ENCODE results near the gene IRF2. TPM values are rescaled to one million over a fixed set of nuclear protein-coding genes. Genes with fewer than 3 reads are reported as not detected.

The IRF2 gene
- total RNA-seq, 1 donor from 2014 or later = 44.0 TPM

DNA sequence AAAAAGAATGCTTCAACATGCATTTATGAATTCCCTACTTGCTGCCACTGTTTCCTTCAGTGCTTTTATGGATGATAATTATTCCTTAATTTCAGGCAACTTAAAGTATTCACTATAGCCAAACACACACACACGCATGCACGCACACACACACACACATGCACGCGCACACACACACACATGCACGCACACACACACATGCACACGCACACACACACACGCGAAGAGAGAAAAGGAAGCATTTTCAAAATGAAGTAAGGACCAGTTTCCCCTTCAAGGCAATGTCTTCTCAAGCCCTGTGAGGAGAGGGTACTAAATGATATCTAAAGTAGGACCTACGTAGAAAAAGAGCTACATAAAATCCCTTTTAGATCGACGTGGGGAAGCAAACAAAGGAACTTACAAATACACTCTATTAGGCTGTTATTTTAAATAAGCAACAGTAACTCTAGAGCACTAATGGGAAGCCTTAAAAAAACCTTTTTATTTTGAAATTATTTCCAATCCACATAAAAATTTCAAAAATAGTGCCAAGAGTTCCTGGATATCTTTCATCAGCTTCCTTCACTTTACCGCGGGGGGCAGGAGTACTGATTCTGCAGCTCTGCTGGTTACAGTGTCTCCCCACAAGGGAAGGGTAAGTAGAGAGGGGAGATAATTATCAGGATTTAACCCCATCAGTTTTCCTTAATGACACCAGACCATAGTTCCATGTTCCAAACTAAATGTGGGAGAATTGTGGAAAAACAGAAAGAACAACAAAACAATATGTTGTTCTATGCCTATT is 13.7 kb downstream of the IRF2 start:
- DNase-seq (no peak), ATAC-seq (no peak)
- Histone ChIP-seq H3K9me3 (no peaks in the 10 kb centered on the region), H3K27me3 (no peaks in the 10 kb centered on the region), H3K4me3 (no peak overlapping the region), H3K4me1 (peaks cover 20% of the 10 kb centered on the region), H3K27ac (no peak overlapping the region), H3K36me3 (no peaks in the 10 kb centered on the region)
- intact Hi-C loops (cut with DNase I) = no loop called here
- TF ChIP-seq, protein P1, sequence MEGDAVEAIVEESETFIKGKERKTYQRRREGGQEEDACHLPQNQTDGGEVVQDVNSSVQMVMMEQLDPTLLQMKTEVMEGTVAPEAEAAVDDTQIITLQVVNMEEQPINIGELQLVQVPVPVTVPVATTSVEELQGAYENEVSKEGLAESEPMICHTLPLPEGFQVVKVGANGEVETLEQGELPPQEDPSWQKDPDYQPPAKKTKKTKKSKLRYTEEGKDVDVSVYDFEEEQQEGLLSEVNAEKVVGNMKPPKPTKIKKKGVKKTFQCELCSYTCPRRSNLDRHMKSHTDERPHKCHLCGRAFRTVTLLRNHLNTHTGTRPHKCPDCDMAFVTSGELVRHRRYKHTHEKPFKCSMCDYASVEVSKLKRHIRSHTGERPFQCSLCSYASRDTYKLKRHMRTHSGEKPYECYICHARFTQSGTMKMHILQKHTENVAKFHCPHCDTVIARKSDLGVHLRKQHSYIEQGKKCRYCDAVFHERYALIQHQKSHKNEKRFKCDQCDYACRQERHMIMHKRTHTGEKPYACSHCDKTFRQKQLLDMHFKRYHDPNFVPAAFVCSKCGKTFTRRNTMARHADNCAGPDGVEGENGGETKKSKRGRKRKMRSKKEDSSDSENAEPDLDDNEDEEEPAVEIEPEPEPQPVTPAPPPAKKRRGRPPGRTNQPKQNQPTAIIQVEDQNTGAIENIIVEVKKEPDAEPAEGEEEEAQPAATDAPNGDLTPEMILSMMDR (IDR thresholded peaks at IDR 0.05) = no peak

DNA sequence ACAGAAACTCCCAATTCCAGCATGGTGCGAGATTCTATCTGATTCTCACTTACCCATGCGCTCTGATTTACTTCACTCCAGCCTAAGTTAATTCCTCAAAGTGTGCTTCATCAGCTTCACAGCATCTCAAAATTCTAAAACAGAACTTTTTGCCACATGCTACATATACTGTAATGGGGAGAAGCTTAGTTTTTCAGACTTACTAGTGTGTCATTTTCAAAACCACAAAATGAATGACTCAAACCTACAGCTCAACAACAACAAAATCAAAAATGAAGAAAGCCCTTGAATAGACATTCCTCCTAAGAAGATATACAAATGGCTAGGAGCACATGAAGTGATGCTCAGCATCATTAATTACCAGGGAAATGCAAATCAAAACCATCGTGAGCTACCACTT is 14.9 kb downstream of the IRF2 start:
- H3K4me3 ChIP-seq = no peak overlapping the region
- intact Hi-C loops (cut with DNase I) = no loop called here
- no peak overlapping the region for H3K27ac ChIP-seq
- H3K9me3 ChIP-seq = no peaks in the 10 kb centered on the region
- no peak for DNase-seq
- ATAC-seq = no peak
- H3K36me3 ChIP-seq = no peaks in the 10 kb centered on the region
- no peaks in the 10 kb centered on the region for H3K27me3 ChIP-seq
- TF ChIP-seq, protein P1 (IDR thresholded peaks at IDR 0.05) = no peak
- peaks cover 14% of the 10 kb centered on the region for H3K4me1 ChIP-seq

DNA sequence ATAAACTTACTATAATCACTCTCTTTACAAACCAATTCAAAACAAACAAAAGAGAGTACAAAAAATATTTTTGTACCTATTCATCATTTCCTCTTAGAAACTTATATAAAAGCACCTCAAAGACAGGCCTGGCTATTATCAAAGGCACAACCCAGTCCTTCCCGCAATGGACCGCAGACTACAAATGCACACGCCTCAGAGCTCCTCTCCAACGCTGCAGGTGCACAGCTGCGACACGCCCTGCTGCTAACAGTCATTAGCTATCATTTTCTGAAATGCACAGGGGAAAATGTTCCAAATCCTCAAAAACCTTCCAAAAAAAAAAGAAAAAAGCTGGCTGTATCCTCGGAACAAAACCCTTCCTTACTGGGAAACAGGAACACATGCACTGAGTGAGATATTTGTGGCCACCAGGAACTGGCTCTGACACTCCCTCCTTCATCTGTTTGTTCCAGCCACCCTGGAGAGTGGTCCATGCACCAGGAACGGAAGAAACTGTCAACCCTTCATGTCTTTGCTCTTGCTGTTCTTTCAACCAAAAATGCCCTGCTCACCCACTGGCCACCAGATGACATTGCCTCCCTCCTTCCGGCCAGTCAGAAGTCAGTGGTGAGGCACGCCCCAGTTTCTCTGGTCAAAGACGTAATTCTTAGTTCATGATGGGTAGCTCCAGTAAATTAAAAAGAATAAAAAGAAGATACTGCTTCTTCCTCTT is 16.7 kb downstream of the IRF2 start:
- TF ChIP-seq, protein P1 (IDR thresholded peaks at IDR 0.05) = no peak
- intact Hi-C loops (cut with DNase I) = no loop called here
- Histone ChIP-seq H3K27me3 (no peaks in the 10 kb centered on the region), H3K4me3 (no peak overlapping the region), H3K27ac (no peak overlapping the region), H3K4me1 (peaks cover 30% of the 10 kb centered on the region), H3K36me3 (no peaks in the 10 kb centered on the region), H3K9me3 (no peaks in the 10 kb centered on the region)
- no peak for DNase-seq
- no peak for ATAC-seq

DNA sequence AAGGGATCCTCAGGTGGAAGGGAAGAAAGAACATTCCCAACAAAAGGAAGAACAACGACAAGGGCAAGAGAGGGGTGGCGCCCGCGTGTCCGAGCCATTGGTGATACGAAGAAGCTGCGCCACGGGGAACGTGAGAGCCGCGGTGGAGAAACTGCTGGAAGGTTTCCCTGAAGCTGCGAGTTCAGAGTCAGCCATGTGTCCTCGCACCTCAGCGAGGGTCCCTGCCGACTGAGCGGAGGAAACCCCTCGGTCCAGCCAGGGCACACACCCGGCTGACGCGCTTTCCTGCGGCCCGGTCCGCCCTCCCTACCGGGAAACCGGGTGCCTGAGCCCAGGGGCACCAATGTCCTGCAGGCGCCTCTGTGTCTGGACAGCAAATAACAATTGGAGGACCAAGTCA is 18.0 kb downstream of the IRF2 start:
- DNase-seq = no peak
- H3K36me3 ChIP-seq = no peaks in the 10 kb centered on the region
- no peak overlapping the region for H3K27ac ChIP-seq
- intact Hi-C loops (cut with DNase I) = no loop called here
- H3K4me1 ChIP-seq = peaks cover 39% of the 10 kb centered on the region
- TF ChIP-seq, protein P1 (IDR thresholded peaks at IDR 0.05) = no peak
- H3K4me3 ChIP-seq = no peak overlapping the region
- no peaks in the 10 kb centered on the region for H3K9me3 ChIP-seq
- H3K27me3 ChIP-seq = no peaks in the 10 kb centered on the region
- no peak for ATAC-seq

DNA sequence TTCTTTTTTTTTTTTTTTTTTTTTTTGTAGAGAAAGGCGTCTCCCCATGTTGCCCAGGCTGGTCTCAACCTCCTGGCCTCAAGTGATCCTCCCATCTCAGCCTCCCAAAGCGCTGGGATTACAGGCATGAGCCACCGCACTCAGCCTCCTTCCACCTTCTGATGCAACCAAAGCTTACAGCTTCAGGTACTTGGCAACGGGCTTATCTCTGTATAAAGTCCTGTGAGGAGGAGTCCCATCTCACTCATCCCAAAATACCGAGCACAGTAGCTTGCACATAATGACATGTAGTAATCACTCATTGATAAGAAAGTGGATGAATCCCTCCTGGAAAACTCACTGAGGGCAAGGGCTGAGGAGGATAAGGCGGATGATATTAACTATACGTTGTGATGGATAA is 19.1 kb downstream of the IRF2 start:
- no peaks in the 10 kb centered on the region for H3K9me3 ChIP-seq
- TF ChIP-seq, protein P1 (IDR thresholded peaks at IDR 0.05) = no peak
- H3K4me3 ChIP-seq = no peak overlapping the region
- DNase-seq = no peak
- H3K36me3 ChIP-seq = no peaks in the 10 kb centered on the region
- intact Hi-C loops (cut with DNase I) = no loop called here
- H3K4me1 ChIP-seq = peaks cover 43% of the 10 kb centered on the region
- H3K27ac ChIP-seq = no peak overlapping the region
- ATAC-seq = no peak
- H3K27me3 ChIP-seq = no peaks in the 10 kb centered on the region

All from upper lobe of right lung (tissue), 1 donor.